ENCODE data around the gene FHAD1.

Gene FHAD1

GRCh38 chr1:15226388-15227255 is 20.4 kb upstream of the FHAD1 start:
- TF ChIP-seq, protein P1, sequence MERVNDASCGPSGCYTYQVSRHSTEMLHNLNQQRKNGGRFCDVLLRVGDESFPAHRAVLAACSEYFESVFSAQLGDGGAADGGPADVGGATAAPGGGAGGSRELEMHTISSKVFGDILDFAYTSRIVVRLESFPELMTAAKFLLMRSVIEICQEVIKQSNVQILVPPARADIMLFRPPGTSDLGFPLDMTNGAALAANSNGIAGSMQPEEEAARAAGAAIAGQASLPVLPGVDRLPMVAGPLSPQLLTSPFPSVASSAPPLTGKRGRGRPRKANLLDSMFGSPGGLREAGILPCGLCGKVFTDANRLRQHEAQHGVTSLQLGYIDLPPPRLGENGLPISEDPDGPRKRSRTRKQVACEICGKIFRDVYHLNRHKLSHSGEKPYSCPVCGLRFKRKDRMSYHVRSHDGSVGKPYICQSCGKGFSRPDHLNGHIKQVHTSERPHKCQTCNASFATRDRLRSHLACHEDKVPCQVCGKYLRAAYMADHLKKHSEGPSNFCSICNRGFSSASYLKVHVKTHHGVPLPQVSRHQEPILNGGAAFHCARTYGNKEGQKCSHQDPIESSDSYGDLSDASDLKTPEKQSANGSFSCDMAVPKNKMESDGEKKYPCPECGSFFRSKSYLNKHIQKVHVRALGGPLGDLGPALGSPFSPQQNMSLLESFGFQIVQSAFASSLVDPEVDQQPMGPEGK (CRISPR knock-in tag; IDR thresholded peaks at IDR 0.05; ENCODE audit: borderline replicate concordance), result no peak
- no peak for TF ChIP-seq ARNTL (CRISPR knock-in tag; IDR thresholded peaks at IDR 0.05; ENCODE audit: borderline replicate concordance, low read depth)
- TF ChIP-seq, protein P2, sequence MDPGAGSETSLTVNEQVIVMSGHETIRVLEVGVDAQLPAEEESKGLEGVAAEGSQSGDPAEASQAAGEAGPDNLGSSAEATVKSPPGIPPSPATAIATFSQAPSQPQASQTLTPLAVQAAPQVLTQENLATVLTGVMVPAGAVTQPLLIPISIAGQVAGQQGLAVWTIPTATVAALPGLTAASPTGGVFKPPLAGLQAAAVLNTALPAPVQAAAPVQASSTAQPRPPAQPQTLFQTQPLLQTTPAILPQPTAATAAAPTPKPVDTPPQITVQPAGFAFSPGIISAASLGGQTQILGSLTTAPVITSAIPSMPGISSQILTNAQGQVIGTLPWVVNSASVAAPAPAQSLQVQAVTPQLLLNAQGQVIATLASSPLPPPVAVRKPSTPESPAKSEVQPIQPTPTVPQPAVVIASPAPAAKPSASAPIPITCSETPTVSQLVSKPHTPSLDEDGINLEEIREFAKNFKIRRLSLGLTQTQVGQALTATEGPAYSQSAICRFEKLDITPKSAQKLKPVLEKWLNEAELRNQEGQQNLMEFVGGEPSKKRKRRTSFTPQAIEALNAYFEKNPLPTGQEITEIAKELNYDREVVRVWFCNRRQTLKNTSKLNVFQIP (CRISPR knock-in tag; IDR thresholded peaks at IDR 0.05; ENCODE audit: borderline replicate concordance, low read depth), result no peak
- TF ChIP-seq SNAI2 (CRISPR knock-in tag; IDR thresholded peaks at IDR 0.05), result no peak
- TF ChIP-seq ZFP30 (CRISPR knock-in tag; IDR thresholded peaks at IDR 0.05), result no peak
- TF ChIP-seq CSDC2 (CRISPR knock-in tag; IDR thresholded peaks at IDR 0.05), result no peak
- no peak for TF ChIP-seq ZNF8 (CRISPR knock-in tag; IDR thresholded peaks at IDR 0.05)
- TF ChIP-seq ISL1 (CRISPR knock-in tag; IDR thresholded peaks at IDR 0.05), result no peak
- TF ChIP-seq ZNF565 (CRISPR knock-in tag; conservative IDR thresholded peaks at IDR 0.05; ENCODE audit: low read depth), result no peak
- TF ChIP-seq GLIS3 (CRISPR knock-in tag; IDR thresholded peaks at IDR 0.05), result no peak
- no peak for TF ChIP-seq TSHZ2 (CRISPR knock-in tag; IDR thresholded peaks at IDR 0.05)
- TF ChIP-seq ZNF70 (CRISPR knock-in tag; IDR thresholded peaks at IDR 0.05), result no peak
- TF ChIP-seq ESRRG (CRISPR knock-in tag; IDR thresholded peaks at IDR 0.05), result no peak
- TF ChIP-seq TOX (CRISPR knock-in tag; IDR thresholded peaks at IDR 0.05; ENCODE audit: borderline replicate concordance), result no peak
- no peak for TF ChIP-seq BACH2 (CRISPR knock-in tag; IDR thresholded peaks at IDR 0.05; ENCODE audit: borderline replicate concordance)
- TF ChIP-seq ZC3H10 (CRISPR knock-in tag; IDR thresholded peaks at IDR 0.05), result no peak
- TF ChIP-seq, protein P3, sequence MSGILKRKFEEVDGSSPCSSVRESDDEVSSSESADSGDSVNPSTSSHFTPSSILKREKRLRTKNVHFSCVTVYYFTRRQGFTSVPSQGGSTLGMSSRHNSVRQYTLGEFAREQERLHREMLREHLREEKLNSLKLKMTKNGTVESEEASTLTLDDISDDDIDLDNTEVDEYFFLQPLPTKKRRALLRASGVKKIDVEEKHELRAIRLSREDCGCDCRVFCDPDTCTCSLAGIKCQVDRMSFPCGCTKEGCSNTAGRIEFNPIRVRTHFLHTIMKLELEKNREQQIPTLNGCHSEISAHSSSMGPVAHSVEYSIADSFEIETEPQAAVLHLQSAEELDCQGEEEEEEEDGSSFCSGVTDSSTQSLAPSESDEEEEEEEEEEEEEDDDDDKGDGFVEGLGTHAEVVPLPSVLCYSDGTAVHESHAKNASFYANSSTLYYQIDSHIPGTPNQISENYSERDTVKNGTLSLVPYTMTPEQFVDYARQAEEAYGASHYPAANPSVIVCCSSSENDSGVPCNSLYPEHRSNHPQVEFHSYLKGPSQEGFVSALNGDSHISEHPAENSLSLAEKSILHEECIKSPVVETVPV (CRISPR knock-in tag; IDR thresholded peaks at IDR 0.05), result no peak
- no peak for ATAC-seq

- no peak for TF ChIP-seq ZNF8 (CRISPR knock-in tag; IDR thresholded peaks at IDR 0.05)
- TF ChIP-seq TOX (CRISPR knock-in tag; IDR thresholded peaks at IDR 0.05; ENCODE audit: borderline replicate concordance), result no peak
- TF ChIP-seq, protein P3 (CRISPR knock-in tag; IDR thresholded peaks at IDR 0.05), result no peak
- TF ChIP-seq ZFP3 (CRISPR knock-in tag; IDR thresholded peaks at IDR 0.05), result no peak
- no peak for TF ChIP-seq BACH2 (CRISPR knock-in tag; IDR thresholded peaks at IDR 0.05; ENCODE audit: borderline replicate concordance)
- TF ChIP-seq CSDC2 (CRISPR knock-in tag; IDR thresholded peaks at IDR 0.05), result no peak
- TF ChIP-seq PPARA (CRISPR knock-in tag; IDR thresholded peaks at IDR 0.05; ENCODE audit: borderline replicate concordance), result no peak
- TF ChIP-seq, protein P1 (CRISPR knock-in tag; IDR thresholded peaks at IDR 0.05; ENCODE audit: borderline replicate concordance), result no peak
- no peak for TF ChIP-seq RARB (CRISPR knock-in tag; IDR thresholded peaks at IDR 0.05)
- no peak for ATAC-seq
Measured at GRCh38 chr1:15229707-15230131, 17.3 kb upstream of the FHAD1 start.

All from SK-N-SH treated with all-trans-retinoic acid at 6 μM for 48 hours (cell line).